ENCODE measurements around the gene KIF21B.

KIF21B gene

DNA sequence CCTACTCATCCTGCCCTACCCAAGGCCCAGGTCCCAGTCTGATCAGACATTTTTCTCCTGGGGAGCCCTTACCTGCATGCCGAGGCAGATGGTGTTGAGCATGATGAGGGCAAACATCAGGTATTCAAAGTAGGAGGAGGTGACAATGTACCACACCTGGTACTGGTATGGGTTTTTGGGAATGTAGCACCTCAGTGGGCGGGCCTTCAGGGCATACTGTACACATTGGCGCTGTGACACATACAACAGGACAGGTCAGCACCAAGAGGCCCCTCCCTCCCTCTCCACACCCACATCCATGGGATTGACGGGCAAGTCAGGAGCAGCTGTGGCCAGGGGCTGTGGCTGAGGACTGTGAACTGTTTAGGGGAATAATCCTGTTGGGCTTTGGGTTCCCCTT, 37.1 kb upstream of the KIF21B start:
- Histone ChIP-seq H3K27ac (ENCODE audit: low read length) (no peak overlapping the region), H3K4me1 (ENCODE audit: control insufficient read depth in 1 of 2, insufficient read depth in 2 of 2, low read length in 2 of 2) (peaks cover 0 to 31% of the 10 kb centered on the region in 2 donors), H3K36me3 (ENCODE audit: control insufficient read depth in 1 of 2, insufficient read depth in 2 of 2, low read length in 2 of 2) (no peaks in the 10 kb centered on the region), H3K4me3 (ENCODE audit: low read depth in 1 of 2, low read length in 2 of 2) (no peak overlapping the region), H3K27me3 (ENCODE audit: low read depth, low read length) (no peaks in the 10 kb centered on the region), H3K9me3 (ENCODE audit: control insufficient read depth in 1 of 2, low read length in 2 of 2) (no peaks in the 10 kb centered on the region)

DNA sequence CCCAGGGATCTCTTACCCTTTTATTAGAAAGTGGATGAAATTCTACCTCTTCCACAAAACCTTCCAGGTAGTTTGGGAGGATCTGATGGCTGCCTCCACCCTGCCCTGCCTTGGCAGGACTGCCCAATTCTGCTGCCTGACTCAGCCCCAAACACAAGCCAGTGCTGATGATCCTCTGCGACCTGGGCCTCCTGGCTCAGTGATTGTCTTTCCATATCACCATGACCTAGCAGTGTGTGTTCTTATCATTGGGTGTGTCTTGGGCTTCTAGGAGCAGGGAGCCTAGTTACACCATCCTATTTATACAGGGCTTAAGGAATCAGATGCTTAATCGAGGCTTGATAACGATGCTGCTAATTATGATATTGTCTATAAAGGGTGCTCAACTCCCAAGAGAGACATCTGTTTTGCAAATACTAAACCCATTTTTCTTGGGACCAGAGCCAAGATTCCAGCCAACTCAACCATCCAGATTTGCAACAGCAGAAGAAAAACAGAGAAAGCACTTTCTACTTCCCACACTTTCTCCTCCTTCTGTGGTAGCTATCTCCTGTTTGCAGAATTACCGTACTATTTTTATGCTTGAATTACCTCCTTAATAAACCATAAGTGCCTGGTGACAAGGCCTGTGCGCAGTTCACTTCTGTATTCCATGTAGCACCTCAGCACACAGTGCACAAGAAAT, 36.5 kb upstream of the KIF21B start:
- H3K4me1 ChIP-seq (ENCODE audit: control insufficient read depth in 1 of 2, insufficient read depth in 2 of 2, low read length in 2 of 2) = peaks cover 0 to 36% of the 10 kb centered on the region in 2 donors

DNA sequence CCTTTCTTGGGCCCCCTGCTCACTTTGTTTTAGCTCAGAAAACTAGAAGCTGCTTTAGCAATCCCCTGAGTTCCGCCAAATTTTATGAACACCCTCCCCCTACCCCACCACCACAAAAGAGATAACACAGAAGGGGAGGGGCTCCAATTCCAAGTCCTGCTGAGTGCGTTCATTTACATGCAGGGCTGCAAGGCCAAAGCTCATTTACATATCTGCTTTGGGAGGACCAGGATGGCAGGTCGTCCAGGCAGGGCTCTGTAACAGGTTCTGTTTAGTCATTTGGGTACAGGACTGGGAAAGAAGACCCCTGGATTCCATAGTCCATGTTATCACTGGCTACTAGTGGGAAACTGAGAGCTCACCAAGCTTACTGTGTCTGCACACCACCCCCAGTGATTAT, 35.9 kb upstream of the KIF21B start:
- Histone ChIP-seq H3K4me3 (ENCODE audit: low read depth in 1 of 2, low read length in 2 of 2) (no peak overlapping the region), H3K27me3 (ENCODE audit: low read depth, low read length) (no peaks in the 10 kb centered on the region), H3K36me3 (ENCODE audit: control insufficient read depth in 1 of 2, insufficient read depth in 2 of 2, low read length in 2 of 2) (no peaks in the 10 kb centered on the region), H3K9me3 (ENCODE audit: control insufficient read depth in 1 of 2, low read length in 2 of 2) (no peaks in the 10 kb centered on the region), H3K4me1 (ENCODE audit: control insufficient read depth in 1 of 2, insufficient read depth in 2 of 2, low read length in 2 of 2) (peaks cover 0 to 40% of the 10 kb centered on the region in 2 donors), H3K27ac (ENCODE audit: low read length) (no peak overlapping the region)

More for the DNA sequence above, 36.5 kb upstream of the KIF21B start:
- no peak overlapping the region for H3K4me3 ChIP-seq (ENCODE audit: low read depth in 1 of 2, low read length in 2 of 2)
- no peak overlapping the region for H3K27ac ChIP-seq (ENCODE audit: low read length)
- H3K36me3 ChIP-seq (ENCODE audit: control insufficient read depth in 1 of 2, insufficient read depth in 2 of 2, low read length in 2 of 2) = no peaks in the 10 kb centered on the region
- no peaks in the 10 kb centered on the region for H3K27me3 ChIP-seq (ENCODE audit: low read depth, low read length)
- no peaks in the 10 kb centered on the region for H3K9me3 ChIP-seq (ENCODE audit: control insufficient read depth in 1 of 2, low read length in 2 of 2)

DNA sequence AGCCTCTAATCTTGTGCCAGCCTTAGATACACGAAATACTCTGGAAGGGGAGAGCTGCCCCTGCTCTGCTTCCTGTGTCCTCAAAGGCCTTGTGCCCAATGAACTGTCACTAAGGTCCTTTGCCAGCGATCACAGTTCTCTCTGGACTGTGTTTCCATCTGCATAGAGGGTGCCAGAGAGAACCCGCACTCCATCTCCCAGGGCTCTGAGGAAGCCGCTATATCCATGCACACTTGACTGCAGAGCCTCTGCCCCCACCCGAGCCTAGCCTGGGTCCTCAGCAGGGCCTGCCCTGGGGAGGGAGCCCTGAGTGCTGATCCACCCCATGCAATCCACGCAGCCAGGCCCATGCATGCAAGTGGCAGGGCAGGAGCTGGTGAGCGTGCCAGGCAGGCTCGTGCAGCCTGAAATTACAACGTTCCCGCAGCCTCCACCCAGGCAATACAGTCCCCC, 30.6 kb upstream of the KIF21B start:
- Histone ChIP-seq H3K36me3 (ENCODE audit: control insufficient read depth in 1 of 2, insufficient read depth in 2 of 2, low read length in 2 of 2) (no peaks in the 10 kb centered on the region), H3K4me3 (ENCODE audit: low read depth in 1 of 2, low read length in 2 of 2) (no peak overlapping the region), H3K27ac (ENCODE audit: low read length) (no peak overlapping the region), H3K4me1 (ENCODE audit: control insufficient read depth in 1 of 2, insufficient read depth in 2 of 2, low read length in 2 of 2) (peaks cover 0 to 41% of the 10 kb centered on the region in 2 donors), H3K9me3 (ENCODE audit: control insufficient read depth in 1 of 2, low read length in 2 of 2) (no peaks in the 10 kb centered on the region), H3K27me3 (ENCODE audit: low read depth, low read length) (no peaks in the 10 kb centered on the region)

DNA sequence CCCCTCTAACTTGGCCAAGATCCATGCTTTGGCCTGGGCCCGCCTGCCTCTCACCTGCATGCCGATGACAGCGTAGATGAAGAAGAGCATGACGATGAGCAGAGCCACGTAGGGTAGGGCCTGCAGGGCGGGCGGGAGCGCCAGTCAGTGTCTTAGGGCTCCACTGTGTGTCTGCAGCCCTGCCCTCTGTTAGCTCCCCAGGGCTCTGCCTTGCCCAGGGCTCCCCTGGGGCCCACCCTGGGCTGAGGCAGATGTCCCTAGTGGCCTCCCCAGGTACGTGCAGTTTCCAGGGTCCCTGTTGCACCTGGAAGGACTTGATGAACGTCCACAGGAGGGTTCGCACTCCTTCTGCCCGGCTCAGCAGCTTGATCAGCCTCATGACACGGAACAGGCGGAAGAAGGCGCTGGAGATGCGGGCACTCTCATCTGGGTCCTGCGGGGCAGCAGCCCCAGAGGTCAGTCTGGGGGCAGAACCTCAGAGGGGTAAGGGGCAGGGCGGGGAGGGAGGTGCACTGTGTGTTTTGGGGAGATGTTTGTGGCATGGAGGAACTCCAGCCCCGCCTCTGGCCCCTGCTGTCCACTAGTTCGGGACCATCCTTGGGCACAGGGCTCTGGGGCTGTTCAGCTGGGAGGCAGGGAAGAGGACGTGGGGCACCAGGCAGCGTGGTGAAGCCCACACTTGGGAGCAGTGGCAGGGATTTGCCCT, 29.8 kb upstream of the KIF21B start:
- peaks cover 0 to 41% of the 10 kb centered on the region in 2 donors for H3K4me1 ChIP-seq (ENCODE audit: control insufficient read depth in 1 of 2, insufficient read depth in 2 of 2, low read length in 2 of 2)
- no peaks in the 10 kb centered on the region for H3K27me3 ChIP-seq (ENCODE audit: low read depth, low read length)
- H3K36me3 ChIP-seq (ENCODE audit: control insufficient read depth in 1 of 2, insufficient read depth in 2 of 2, low read length in 2 of 2) = no peaks in the 10 kb centered on the region
- H3K27ac ChIP-seq (ENCODE audit: low read length) = no peak overlapping the region
- H3K9me3 ChIP-seq (ENCODE audit: control insufficient read depth in 1 of 2, low read length in 2 of 2) = no peaks in the 10 kb centered on the region
- no peak overlapping the region for H3K4me3 ChIP-seq (ENCODE audit: low read depth in 1 of 2, low read length in 2 of 2)

DNA sequence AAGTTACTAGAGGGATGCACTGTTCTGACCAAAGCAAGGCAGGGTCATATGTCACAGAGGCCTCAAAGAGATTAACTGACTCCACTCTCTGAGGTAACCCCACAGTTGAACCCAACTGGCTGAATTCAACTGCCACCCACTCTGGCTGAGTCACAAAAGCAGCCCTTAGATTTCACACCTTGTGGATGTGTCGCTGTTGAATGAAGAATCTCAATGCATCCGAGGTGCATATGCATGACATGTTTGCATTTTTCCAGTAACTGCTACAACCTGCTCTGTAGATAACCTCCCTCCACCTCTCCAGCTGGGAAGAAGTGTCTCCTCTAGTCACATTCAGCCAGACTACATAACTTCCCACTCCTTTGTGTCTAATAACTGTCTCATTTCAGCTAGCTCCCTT, 27.9 kb upstream of the KIF21B start:
- Histone ChIP-seq H3K4me1 (ENCODE audit: control insufficient read depth in 1 of 2, insufficient read depth in 2 of 2, low read length in 2 of 2) (peaks cover 0 to 37% of the 10 kb centered on the region in 2 donors), H3K27me3 (ENCODE audit: low read depth, low read length) (no peaks in the 10 kb centered on the region), H3K9me3 (ENCODE audit: control insufficient read depth in 1 of 2, low read length in 2 of 2) (no peaks in the 10 kb centered on the region)

DNA sequence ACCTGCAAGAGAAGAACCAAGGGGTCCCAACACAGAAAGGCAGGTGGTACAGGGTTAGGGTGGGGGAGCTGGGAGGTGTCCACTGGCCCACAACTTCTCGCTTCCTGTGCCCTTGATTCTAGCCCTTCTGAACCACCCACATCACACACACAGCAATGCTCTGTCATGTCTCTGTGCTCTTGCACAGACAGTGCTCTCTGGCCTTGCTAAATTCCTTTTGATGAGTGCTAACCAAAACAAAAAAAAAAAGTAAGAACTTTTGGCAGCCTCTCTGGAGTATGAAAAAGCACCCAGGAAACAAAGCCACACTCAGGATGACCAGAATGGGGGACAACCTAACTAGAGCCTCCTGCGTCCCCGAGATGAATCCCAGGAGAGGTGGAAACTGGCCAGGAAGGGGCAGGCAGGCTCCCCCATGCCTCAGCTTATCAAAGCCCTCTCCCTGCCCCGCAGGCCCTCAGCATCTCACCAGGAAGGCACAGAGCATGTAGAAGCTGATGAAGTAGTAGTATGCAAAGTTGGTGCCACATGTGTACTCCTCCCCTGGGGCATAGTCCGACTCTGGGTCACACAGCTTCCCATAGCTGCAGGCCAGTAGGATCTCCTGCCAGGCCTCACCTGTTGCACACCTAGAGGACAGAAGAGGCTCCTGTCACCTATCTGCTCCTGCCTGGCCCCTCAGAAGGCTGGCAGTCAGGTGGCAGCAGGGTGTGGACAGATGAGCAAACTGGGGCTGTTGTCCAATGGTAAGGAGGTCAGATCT, 27.2 kb upstream of the KIF21B start:
- Histone ChIP-seq H3K9me3 (ENCODE audit: control insufficient read depth in 1 of 2, low read length in 2 of 2) (no peaks in the 10 kb centered on the region), H3K27me3 (ENCODE audit: low read depth, low read length) (no peaks in the 10 kb centered on the region), H3K36me3 (ENCODE audit: control insufficient read depth in 1 of 2, insufficient read depth in 2 of 2, low read length in 2 of 2) (no peaks in the 10 kb centered on the region), H3K4me3 (ENCODE audit: low read depth in 1 of 2, low read length in 2 of 2) (no peak overlapping the region), H3K4me1 (ENCODE audit: control insufficient read depth in 1 of 2, insufficient read depth in 2 of 2, low read length in 2 of 2) (peaks cover 0 to 30% of the 10 kb centered on the region in 2 donors), H3K27ac (ENCODE audit: low read length) (no peak overlapping the region)

More for the DNA sequence above, 27.9 kb upstream of the KIF21B start:
- Histone ChIP-seq H3K27ac (ENCODE audit: low read length) (no peak overlapping the region), H3K4me3 (ENCODE audit: low read depth in 1 of 2, low read length in 2 of 2) (no peak overlapping the region), H3K36me3 (ENCODE audit: control insufficient read depth in 1 of 2, insufficient read depth in 2 of 2, low read length in 2 of 2) (no peaks in the 10 kb centered on the region)

DNA sequence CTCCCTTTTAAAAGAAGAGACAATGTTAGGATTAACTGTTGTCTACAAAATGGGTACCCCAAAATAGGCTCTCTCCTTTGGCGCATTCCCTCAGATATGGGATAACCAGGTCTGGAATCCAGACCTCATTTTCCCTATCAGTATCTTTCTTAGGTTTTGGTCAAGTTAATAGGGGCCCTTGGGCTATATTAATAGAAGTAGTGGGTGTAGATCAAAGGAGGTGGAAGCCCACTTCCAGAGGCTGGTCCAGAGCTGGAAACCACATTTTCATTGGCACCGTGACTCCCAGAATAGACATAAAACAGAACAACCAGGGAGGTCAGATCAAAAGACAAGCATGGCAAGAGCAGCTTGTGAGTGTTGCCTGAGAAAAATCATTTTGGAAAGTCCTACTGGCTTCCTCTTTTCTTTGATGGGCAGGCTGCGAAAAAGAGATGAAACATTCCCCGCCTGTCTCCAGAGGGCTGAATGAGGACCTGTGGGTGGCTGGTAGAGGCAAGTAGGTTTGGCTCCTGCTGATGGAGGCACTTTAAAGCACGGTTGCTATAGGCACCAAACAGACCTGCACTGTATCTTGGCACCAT, 25.8 kb upstream of the KIF21B start:
- H3K4me3 ChIP-seq (ENCODE audit: low read depth in 1 of 2, low read length in 2 of 2) = no peak overlapping the region
- no peak overlapping the region for H3K27ac ChIP-seq (ENCODE audit: low read length)
- H3K4me1 ChIP-seq (ENCODE audit: control insufficient read depth in 1 of 2, insufficient read depth in 2 of 2, low read length in 2 of 2) = peaks cover 0 to 19% of the 10 kb centered on the region in 2 donors
- H3K27me3 ChIP-seq (ENCODE audit: low read depth, low read length) = no peaks in the 10 kb centered on the region
- H3K36me3 ChIP-seq (ENCODE audit: control insufficient read depth in 1 of 2, insufficient read depth in 2 of 2, low read length in 2 of 2) = no peaks in the 10 kb centered on the region
- H3K9me3 ChIP-seq (ENCODE audit: control insufficient read depth in 1 of 2, low read length in 2 of 2) = no peaks in the 10 kb centered on the region

DNA sequence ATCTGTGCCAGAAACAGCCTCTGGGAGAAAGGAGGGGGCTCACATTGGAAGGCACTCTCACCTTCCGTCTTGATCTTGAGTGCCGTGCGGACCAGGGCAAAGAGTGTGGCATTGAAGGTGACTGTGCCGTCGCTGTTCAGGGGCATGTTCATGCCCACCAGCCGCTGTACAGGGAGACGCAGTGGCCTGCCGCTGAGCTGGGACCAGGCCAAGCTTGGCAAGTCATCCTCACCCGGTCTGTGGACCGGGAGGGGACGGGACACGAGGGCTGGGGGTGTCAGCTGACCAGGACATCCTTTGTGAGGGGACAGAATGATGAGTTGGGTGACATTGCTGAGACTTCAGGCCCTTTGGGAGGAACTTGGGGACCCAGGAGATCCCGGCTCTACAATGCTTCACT, 25.0 kb upstream of the KIF21B start:
- Histone ChIP-seq H3K27me3 (ENCODE audit: low read depth, low read length) (no peaks in the 10 kb centered on the region), H3K4me1 (ENCODE audit: control insufficient read depth in 1 of 2, insufficient read depth in 2 of 2, low read length in 2 of 2) (peaks cover 0 to 16% of the 10 kb centered on the region in 2 donors), H3K4me3 (ENCODE audit: low read depth in 1 of 2, low read length in 2 of 2) (no peak overlapping the region), H3K9me3 (ENCODE audit: control insufficient read depth in 1 of 2, low read length in 2 of 2) (no peaks in the 10 kb centered on the region), H3K36me3 (ENCODE audit: control insufficient read depth in 1 of 2, insufficient read depth in 2 of 2, low read length in 2 of 2) (no peaks in the 10 kb centered on the region), H3K27ac (ENCODE audit: low read length) (no peak overlapping the region)

DNA sequence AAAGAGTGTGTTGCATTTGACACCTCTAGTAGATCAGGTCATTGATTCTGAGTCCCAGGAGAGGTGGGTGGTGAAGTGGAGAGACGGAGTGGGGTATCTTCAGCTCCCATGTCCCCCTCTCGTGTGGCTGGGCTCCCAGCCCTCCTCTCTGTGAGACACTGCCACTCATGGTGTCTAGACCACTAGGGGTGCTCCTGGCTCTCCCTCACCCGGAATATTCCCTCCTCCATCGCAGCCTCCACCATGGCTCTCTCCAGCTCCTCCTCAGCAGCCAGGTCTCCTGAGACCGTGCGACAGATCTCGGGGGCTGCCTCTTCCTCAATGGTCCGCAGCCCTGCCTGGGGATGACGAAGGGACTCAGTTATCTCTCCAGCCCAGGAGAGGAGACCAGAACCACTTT, 20.6 kb upstream of the KIF21B start:
- H3K36me3 ChIP-seq (ENCODE audit: control insufficient read depth in 1 of 2, insufficient read depth in 2 of 2, low read length in 2 of 2) = no peaks in the 10 kb centered on the region
- no peaks in the 10 kb centered on the region for H3K27me3 ChIP-seq (ENCODE audit: low read depth, low read length)
- no peak overlapping the region for H3K4me3 ChIP-seq (ENCODE audit: low read depth in 1 of 2, low read length in 2 of 2)
- no peak overlapping the region for H3K27ac ChIP-seq (ENCODE audit: low read length)
- no peaks in the 10 kb centered on the region for H3K4me1 ChIP-seq (ENCODE audit: control insufficient read depth in 1 of 2, insufficient read depth in 2 of 2, low read length in 2 of 2)
- H3K9me3 ChIP-seq (ENCODE audit: control insufficient read depth in 1 of 2, low read length in 2 of 2) = no peaks in the 10 kb centered on the region
